Neural crest cell (in vitro differentiated cells): Measurements from ENCODE around the gene TIMM21. TPM values are rescaled to one million over a fixed set of nuclear protein-coding genes. Genes with fewer than 3 reads are reported as not detected.

Experiments used
- DNase-seq: peaks from one replicate; pipeline ENCODE4 v3.0.0; 2021; ENCODE audit warnings: low read depth, mixed read lengths, low spot score
- H3K27ac Mint-ChIP-seq: one replicate; pipeline ENCODE4 v1.8.0; 2021; ENCODE audit warnings: mild to moderate bottlenecking, mixed read lengths; ENCODE audit not compliant: unreplicated experiment
- H3K27me3 Mint-ChIP-seq: 2 replicates; pipeline ENCODE4 v1.8.0; 2021; ENCODE audit warnings: low read depth, mild to moderate bottlenecking, mixed read lengths
- H3K36me3 Mint-ChIP-seq: 2 replicates; pipeline ENCODE4 v1.8.0; 2021; ENCODE audit warnings: low read depth, mild to moderate bottlenecking, mixed read lengths
- H3K4me1 Mint-ChIP-seq: 2 replicates; pipeline ENCODE4 v1.8.0; 2021; ENCODE audit warnings: mixed read lengths
- H3K4me3 Mint-ChIP-seq: one replicate; pipeline ENCODE4 v1.8.0; 2021; ENCODE audit warnings: mild to moderate bottlenecking, mixed read lengths
- H3K9me3 Mint-ChIP-seq: 2 replicates; pipeline ENCODE4 v1.8.0; 2021; ENCODE audit warnings: mixed read lengths
- total RNA-seq: library from RNA; stranded (reverse); gene quantifications from 2 replicates; pipeline ENCODE4 v1.2.1, GENCODE V29; 2021
- TF ChIP-seq, protein P1 (sequence below): fragments of 200-600 bp; sonication (generic); conservative IDR thresholded peaks from 2 replicates; pipeline ENCODE4 v1.5.0; 2021; ENCODE audit warnings: antibody characterized with exemption, mild to moderate bottlenecking

The TIMM21 gene
- total RNA-seq, 1 donor from 2014 or later = 42.4 TPM

DNA sequence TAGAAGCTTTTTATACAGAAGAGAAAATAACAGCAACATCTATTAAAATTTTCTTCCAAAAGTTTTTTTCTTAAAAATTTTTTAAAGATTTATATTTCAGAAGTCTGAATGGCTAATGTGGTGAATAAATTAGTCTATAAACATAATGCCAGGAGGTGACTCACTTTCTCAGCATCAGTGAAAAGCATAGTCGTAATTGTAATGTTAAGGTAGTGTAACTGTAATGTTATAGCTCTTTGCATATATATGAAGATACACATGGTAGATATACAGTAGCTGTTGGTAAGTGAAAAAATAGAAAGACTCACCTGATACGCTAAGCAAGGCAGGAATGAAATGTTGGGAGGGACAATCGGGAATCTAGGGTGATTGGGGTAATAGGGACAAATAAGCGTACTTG is 5.5 kb downstream of the TIMM21 start:
- H3K27ac Mint-ChIP-seq = no peak overlapping the region
- H3K9me3 Mint-ChIP-seq = no peaks in the 10 kb centered on the region
- H3K4me3 Mint-ChIP-seq = no peak overlapping the region
- TF ChIP-seq, protein P1, sequence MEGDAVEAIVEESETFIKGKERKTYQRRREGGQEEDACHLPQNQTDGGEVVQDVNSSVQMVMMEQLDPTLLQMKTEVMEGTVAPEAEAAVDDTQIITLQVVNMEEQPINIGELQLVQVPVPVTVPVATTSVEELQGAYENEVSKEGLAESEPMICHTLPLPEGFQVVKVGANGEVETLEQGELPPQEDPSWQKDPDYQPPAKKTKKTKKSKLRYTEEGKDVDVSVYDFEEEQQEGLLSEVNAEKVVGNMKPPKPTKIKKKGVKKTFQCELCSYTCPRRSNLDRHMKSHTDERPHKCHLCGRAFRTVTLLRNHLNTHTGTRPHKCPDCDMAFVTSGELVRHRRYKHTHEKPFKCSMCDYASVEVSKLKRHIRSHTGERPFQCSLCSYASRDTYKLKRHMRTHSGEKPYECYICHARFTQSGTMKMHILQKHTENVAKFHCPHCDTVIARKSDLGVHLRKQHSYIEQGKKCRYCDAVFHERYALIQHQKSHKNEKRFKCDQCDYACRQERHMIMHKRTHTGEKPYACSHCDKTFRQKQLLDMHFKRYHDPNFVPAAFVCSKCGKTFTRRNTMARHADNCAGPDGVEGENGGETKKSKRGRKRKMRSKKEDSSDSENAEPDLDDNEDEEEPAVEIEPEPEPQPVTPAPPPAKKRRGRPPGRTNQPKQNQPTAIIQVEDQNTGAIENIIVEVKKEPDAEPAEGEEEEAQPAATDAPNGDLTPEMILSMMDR = no peak
- peaks cover 25% of the 10 kb centered on the region for H3K4me1 Mint-ChIP-seq
- peaks cover 6% of the 10 kb centered on the region for H3K36me3 Mint-ChIP-seq
- no peak for DNase-seq
- no peaks in the 10 kb centered on the region for H3K27me3 Mint-ChIP-seq

DNA sequence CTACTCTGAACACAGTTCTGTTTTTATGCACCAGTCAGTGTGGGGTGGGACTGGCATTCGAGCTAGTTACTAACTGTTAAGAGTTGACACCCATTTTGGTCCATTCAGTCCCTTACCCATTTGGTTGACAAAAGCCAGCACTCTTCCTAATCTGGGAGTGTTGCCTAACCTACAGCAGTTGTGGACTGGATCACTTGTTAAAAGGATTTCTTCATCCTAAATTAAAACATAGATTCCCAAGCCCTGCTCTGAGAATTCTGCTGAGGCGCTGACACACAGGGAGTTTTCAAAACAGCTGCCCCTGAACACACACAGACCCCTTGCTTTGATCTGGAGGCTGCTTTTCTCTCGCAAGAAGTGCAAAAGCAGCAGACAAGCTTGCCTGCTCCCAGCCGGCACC is 6.4 kb downstream of the TIMM21 start:
- Mint-ChIP-seq H3K4me3 (no peak overlapping the region), H3K4me1 (peaks cover 16% of the 10 kb centered on the region), H3K36me3 (peaks cover 6% of the 10 kb centered on the region)

DNA sequence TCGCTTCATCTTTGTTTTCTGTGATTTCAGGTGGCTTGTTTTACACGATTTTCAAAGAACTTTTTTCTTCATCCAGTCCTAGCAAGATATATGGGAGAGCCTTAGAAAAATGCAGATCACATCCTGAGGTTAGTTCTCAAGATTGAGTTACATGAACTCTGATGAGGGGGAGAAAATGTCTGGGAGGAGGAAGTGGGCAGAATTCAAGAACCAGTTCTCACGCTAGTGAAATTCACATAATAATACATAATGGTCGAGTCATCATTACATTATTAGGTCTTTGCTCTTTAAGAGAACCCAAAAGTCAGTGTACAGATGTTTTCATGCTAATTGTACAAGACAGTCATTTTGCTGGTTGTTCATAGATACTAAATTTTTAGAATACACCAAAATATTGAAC is 7.0 kb downstream of the TIMM21 start:
- no peaks in the 10 kb centered on the region for H3K9me3 Mint-ChIP-seq
- no peak overlapping the region for H3K4me3 Mint-ChIP-seq
- H3K36me3 Mint-ChIP-seq = peaks cover 6% of the 10 kb centered on the region
- TF ChIP-seq, protein P1 = no peak
- no peak overlapping the region for H3K27ac Mint-ChIP-seq
- no peaks in the 10 kb centered on the region for H3K27me3 Mint-ChIP-seq
- no peak for DNase-seq
- peaks cover 12% of the 10 kb centered on the region for H3K4me1 Mint-ChIP-seq

More for the DNA sequence above, 6.4 kb downstream of the TIMM21 start:
- H3K9me3 Mint-ChIP-seq = no peaks in the 10 kb centered on the region
- no peaks in the 10 kb centered on the region for H3K27me3 Mint-ChIP-seq
- DNase-seq = no peak
- TF ChIP-seq, protein P1 = no peak
- no peak overlapping the region for H3K27ac Mint-ChIP-seq

DNA sequence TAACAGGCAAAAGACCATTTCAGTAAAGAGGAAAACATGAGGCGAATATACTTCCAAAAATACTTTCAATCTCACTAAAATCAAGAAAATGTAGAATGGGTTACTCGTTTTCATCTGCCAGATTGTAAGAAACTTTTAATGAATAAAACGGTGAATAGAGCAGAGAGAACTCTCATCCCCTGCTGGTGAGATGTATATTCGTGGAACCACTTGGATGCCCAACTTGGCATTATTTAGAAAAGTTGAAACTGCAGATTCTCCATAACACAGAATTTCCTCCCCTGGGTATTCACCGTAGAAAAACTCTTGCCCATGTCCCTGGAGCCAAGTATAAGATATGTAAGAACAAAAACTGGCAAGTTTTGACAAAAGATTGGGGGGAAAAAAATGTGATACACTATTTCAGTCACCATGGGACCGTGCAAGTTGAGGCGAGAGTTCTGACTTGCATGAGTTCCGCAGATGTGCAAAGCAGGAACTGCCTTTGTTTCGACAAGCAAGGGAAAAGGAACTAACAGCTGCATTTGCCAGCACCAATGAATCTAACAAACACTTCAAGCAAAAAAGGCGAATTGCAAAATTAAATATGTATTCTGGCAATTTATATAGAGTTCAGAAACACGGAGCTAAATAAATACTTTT is 14.8 kb downstream of the TIMM21 start:
- DNase-seq = no peak
- H3K27ac Mint-ChIP-seq = no peak overlapping the region

DNA sequence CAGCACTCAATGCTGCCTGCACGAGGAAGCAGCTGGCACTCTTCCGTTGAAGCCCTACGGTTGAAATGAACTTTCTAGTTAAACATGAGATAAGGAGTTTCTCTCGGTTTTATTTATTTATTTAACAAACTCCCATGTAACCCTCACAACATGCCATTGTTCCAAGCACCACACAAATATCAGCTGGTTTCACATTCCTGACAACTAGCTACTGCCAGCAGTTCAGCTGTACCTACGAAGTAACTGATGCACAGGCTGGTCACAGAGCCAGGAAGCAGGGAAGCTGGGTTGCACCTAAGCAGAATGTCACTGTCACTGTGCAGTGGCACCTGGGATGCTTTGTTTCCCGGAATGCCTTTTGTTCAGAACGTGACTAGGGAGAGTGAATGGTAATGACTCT is 18.1 kb downstream of the TIMM21 start:
- TF ChIP-seq, protein P1 = no peak
- H3K27ac Mint-ChIP-seq = no peak overlapping the region
- DNase-seq = no peak
- peaks cover 3% of the 10 kb centered on the region for H3K36me3 Mint-ChIP-seq
- no peak overlapping the region for H3K4me3 Mint-ChIP-seq
- H3K27me3 Mint-ChIP-seq = peaks cover 20% of the 10 kb centered on the region
- H3K9me3 Mint-ChIP-seq = no peaks in the 10 kb centered on the region
- no peaks in the 10 kb centered on the region for H3K4me1 Mint-ChIP-seq

More for the DNA sequence above, 14.8 kb downstream of the TIMM21 start:
- H3K4me1 Mint-ChIP-seq = no peaks in the 10 kb centered on the region
- H3K27me3 Mint-ChIP-seq = no peaks in the 10 kb centered on the region
- H3K4me3 Mint-ChIP-seq = no peak overlapping the region
- H3K36me3 Mint-ChIP-seq = peaks cover 8% of the 10 kb centered on the region
- TF ChIP-seq, protein P1 = no peak
- no peaks in the 10 kb centered on the region for H3K9me3 Mint-ChIP-seq
